ENCODE measurements around the gene SLC9A9.

Gene SLC9A9

GRCh38 chr3:143242691-143243090, 605.6 kb downstream of the SLC9A9 start:
- DNase-seq (ENCODE audit: low read depth): no peak

DNA sequence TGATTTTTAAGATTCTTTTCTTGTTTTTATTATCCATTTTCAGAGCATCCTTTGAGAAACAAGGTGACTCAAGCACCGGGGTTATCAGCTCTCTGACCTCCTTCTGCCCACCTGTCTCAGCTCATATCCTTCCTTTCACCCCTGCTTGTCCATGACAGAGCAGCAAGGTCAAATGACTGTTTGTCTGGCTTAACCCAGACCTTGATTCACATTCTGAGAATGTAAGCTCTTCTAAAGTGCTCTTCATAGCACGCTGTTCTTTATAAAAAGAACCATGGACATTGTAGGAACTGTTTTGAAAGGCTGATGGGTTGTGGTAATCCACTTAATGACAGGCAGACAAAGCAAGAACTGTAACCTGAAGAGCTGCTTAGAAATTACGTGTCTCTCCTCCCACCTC, 606.2 kb downstream of the SLC9A9 start:
- no peak for DNase-seq (ENCODE audit: low read depth)

DNA sequence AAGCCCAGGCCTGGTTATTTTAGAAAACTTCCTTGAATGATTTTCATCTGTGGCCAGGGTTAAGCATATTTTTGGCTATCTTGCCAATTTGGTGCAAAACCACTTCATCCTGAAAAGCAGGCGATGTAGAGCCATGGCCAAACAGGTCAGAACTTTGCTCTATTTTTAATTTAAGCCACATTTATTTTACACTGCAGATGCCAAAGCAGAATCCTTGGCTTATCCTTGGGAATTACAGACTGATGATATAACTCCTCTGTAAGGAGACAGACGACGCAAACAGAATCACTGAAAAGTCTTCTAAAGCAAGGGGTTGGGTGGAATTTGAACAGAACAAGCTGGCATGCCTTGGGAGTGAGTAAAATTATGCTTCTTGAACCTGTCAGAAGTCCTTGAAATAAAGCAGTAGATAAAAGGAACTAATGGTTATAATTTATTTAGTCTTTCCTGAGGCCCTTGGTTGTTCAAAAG, 606.8 kb downstream of the SLC9A9 start:
- DNase-seq (ENCODE audit: low read depth): no peak

GRCh38 chr3:143240886-143241285, 607.4 kb downstream of the SLC9A9 start:
- DNase-seq (ENCODE audit: low read depth): no peak

DNA sequence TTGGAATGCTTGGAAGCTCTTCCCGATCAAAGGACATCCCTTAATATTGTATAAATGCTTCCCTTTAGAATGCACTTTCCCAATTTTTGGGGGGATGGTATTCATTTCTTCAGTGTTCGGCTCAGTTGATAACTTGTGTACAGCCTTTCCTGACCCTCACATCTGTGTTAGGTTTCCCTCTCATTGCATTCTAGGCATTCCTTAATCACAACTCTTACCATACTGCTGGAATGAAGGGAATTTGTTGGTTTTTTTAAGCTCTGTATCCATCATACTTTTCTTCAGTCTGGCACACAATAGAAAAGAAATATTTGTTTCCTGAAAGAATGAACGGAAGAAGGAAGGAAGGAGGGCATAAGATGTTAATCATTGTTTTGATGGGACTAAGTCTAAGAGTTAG, 609.2 kb downstream of the SLC9A9 start:
- DNase-seq (ENCODE audit: low read depth): no peak

- no peak for DNase-seq (ENCODE audit: low read depth)
Measured at GRCh38 chr3:143237077-143237627, 611.1 kb downstream of the SLC9A9 start.

DNA sequence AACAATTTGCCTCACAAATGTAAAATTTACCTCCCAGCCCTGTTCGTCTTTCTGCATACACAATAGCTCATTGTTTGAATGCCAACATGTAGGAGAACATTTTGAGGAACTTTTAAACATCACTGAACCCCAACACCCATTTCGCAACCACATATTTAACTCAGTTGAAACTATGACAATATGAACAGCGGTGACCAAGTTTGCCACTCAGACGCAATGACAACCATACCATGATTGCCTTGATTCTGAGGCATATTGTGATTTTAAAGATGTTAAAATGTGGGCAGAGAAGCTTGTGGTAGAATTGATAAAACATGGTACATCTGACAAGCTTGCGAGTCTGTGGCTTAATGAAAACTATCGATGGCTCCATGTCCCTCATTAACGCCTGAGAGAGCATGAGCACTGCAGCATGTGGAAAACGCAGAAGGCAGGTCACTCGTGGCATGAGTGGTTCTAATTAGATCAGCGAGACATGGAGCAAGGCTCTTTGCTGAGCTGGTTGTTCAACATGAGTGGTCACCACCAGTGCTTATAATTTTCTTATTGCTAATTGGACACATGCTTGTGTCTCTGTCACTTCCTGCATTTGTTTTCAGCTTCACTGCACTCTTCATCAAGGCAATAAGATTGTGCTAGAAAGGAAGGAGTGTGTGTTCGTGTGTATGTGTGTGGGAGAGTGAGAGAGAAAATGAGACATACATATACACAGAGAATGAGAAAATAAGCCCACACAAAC, 611.9 kb downstream of the SLC9A9 start:
- DNase-seq (ENCODE audit: low read depth): no peak

DNA sequence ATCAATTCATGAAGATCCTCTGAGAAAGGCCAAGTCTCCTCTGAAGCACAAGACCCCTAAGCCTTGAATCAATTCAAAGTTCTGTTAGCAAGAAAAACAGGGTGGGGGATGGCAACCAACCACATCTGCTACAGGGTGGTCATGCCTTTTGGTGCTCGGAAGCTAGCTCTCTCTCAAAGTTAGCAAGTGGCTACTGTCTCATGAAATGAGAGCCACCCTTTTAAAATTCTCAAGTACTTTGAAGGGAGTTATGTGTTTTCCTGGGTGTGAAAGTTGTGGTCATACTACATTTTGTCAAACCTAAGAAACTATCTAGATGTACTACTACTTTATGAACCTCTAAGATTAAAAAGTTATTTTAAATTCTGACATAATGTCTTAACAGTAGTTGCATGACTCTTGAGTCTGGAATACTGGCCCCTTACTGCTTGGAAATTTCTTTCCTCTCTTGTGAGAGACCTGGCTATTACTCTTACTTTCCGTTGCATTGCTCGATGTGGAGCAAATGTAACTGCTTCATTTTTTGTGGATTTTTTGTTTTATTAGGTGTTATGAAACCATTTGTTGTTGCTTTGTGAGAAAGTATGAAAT, 612.6 kb downstream of the SLC9A9 start:
- DNase-seq (ENCODE audit: low read depth): no peak

GRCh38 chr3:143234526-143234925, 613.7 kb downstream of the SLC9A9 start:
- DNase-seq (ENCODE audit: low read depth): no peak

GRCh38 chr3:143232981-143233380, 615.3 kb downstream of the SLC9A9 start:
- DNase-seq (ENCODE audit: low read depth): no peak

DNA sequence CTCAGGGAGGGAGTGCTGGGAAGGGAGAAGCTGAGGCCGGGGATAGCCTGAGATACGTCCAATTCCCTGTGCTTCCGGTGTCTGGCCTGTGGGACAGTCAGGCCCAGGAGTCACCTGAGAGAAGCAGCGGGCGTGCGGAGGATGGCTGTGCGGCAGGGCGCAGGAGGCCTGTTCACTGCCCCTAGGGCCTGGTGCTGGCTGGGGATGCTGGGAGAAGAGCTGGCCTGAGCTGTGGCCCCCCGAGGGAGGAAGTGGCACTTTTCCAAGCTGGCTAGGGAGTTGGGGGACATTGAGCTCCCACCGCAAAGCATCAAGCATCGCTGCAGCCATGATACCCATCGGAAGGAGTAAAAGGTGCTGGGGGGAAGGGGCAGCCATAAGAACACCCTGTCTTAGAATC, 619.9 kb downstream of the SLC9A9 start:
- DNase-seq (ENCODE audit: low read depth): no peak

GRCh38 chr3:143226678-143227291, 621.5 kb downstream of the SLC9A9 start:
- no peak for DNase-seq (ENCODE audit: low read depth)

- no peak for DNase-seq (ENCODE audit: low read depth)
Measured at GRCh38 chr3:143224716-143225115, 623.6 kb downstream of the SLC9A9 start.

GRCh38 chr3:143222981-143223380, 625.3 kb downstream of the SLC9A9 start:
- no peak for DNase-seq (ENCODE audit: low read depth)

DNA sequence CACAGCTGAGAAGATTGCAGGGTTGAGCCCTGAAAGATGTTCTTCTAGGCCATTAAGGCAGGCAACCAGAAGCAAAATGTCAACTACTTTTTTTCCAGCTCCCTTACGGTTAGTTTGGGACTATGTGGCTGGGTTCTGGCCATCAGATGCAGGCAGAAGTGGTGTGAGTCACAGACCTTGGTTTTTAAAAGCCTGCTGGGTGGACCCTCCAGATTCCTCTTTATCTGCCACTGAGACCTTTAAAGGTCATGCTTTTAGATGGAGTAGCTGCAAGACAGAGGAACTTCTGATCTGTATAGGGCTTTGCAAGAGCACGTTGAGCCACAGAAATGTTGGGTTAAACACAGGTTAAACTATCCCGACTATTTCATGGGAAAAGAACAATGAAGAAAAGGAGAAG, 625.8 kb downstream of the SLC9A9 start:
- DNase-seq (ENCODE audit: low read depth): no peak

GRCh38 chr3:143221446-143221845, 626.8 kb downstream of the SLC9A9 start:
- no peak for DNase-seq (ENCODE audit: low read depth)

- DNase-seq (ENCODE audit: low read depth): no peak
Measured at GRCh38 chr3:143220741-143221140, 627.5 kb downstream of the SLC9A9 start.

DNA sequence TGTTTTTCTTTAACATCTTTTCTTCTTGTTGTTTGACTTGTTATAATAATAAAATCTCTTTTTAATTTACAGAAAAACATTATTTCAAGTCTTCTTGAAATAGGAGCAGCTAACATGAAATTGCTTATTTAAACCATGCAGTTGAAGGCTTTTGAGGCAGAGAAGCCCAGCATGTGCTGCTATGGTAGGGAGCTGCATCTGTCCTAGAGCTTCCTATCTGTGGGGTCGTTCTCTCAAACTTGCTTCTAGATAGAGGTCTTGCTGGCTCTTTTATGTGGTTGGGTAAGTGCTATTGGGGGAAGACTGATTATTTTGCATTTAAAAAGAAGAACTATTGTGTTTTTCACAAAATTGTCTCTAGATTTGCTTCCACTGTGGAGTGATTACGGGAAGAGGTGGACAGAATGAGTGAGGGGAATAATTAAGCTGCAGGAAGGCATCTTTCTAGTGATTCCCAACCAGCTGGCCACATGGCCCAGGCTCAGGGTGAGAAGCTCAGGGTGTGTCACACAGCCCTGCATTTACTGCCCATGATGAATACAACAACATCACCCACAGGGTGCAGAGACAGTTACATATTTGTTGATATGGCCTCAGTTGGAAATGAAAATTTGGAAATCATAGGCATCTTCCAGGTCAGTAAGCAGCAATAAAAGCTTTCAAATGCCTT, 630.0 kb downstream of the SLC9A9 start:
- DNase-seq (ENCODE audit: low read depth): no peak

DNA sequence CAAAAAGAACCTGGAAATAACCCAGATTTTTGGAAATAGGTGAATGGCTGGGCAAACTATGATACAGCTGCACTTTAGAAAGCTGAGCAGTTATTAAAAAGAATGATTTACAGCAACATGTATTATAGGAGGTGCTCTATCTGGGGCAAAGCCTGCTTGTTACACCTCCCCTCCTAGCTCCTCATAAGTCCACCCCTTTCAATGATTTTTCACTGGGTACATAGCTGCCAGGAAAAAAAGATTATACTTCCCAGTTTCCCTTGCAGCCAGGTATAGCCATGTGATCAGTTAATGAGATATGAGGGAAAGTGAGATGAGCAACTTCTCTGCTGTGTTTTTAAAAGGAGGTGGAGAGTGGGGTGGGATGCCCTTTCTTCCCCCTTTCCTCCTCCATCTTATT, 631.0 kb downstream of the SLC9A9 start:
- DNase-seq (ENCODE audit: low read depth): no peak

DNA sequence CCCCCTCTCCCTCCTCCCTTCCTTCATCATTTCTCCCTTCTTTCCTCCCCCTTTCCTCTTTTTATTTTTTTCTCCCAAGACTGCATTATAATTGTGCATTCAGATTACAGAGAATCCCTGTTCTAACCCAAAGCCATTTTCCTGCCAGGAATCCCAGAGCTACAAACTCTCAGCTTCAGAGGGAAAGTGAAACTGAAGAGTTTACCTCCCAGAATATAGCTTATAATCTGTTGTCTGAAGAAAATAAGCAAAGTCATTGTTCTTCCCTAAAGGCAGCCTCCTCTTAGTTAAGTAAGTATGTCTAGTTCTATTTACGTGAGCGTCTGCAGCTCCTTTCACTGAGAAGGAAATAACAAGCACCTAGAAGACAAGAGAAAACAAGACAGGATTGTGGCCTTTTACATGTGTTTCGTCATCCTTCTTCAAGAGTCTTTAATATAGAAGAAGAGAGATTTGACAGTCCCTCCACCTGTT, 631.5 kb downstream of the SLC9A9 start:
- DNase-seq (ENCODE audit: low read depth): no peak

Measured in T-helper 22 cell (primary cell).